Lung (tissue), 12 donors: Measurements from ENCODE around the gene RMI2. TPM values are rescaled to one million over a fixed set of nuclear protein-coding genes. Genes with fewer than 3 reads are reported as not detected.
A peak's percentile ranks its signal among the peaks of the same experiment; 100 is the strongest.
"Not testable (repeated sequence)": the region's sequence is repeated elsewhere in the genome, so short reads cannot be mapped to it uniquely, and the experiment has no call there.

Experiments used
- ATAC-seq: fragments of 200-7000 bp; cut with Tn5 transposase; one replicate; pipeline ENCODE4 v1.9.1; 2020; ENCODE audit warnings: moderate number of reproducible peaks; ENCODE audit not compliant: insufficient read depth, low FRiP score
- DNase-seq, 3 donors: peaks; one replicate each; pipeline ENCODE4 v3.0.0-alpha.2; 2013 to 2017
- H3K27ac ChIP-seq, 2 donors: one replicate each; pipeline ENCODE4 v1.5.1; 2013; ENCODE audit warnings: mild to moderate bottlenecking in 2 of 2, moderate library complexity in 2 of 2, control low read depth in 1 of 2, inconsistent platforms in 1 of 2, low read depth in 1 of 2, low read length in 1 of 2
- H3K27me3 ChIP-seq, 3 donors: one replicate each; pipeline ENCODE4 v1.5.1; 2013; ENCODE audit warnings: low read length in 2 of 3; ENCODE audit not compliant: control insufficient read depth in 3 of 3, insufficient read depth in 3 of 3
- H3K36me3 ChIP-seq, 4 donors: one replicate each; pipeline ENCODE4 v1.5.1; 2013; ENCODE audit warnings: low read length in 4 of 4, mild to moderate bottlenecking in 1 of 4, moderate library complexity in 1 of 4; ENCODE audit not compliant: control insufficient read depth in 4 of 4, insufficient read depth in 4 of 4
- H3K4me1 ChIP-seq, 5 donors: one replicate each; pipeline ENCODE4 v1.5.1; 2013; ENCODE audit warnings: low read length in 5 of 5, mild to moderate bottlenecking in 2 of 5, moderate library complexity in 1 of 5; ENCODE audit not compliant: control insufficient read depth in 5 of 5, insufficient read depth in 5 of 5
- H3K4me3 ChIP-seq: one replicate; pipeline ENCODE4 v1.5.1; 2013; ENCODE audit warnings: mild to moderate bottlenecking, control low read depth, moderate library complexity
- H3K9ac ChIP-seq, 2 donors: one replicate each; pipeline ENCODE4 v1.5.1; 2013; ENCODE audit warnings: low read length in 2 of 2, control low read depth in 1 of 2; ENCODE audit not compliant: insufficient read depth in 1 of 2
- H3K9me3 ChIP-seq, 4 donors: one replicate each; pipeline ENCODE4 v1.5.1; 2013; ENCODE audit warnings: low read length in 3 of 4, mild to moderate bottlenecking in 1 of 4, moderate library complexity in 1 of 4; ENCODE audit not compliant: control insufficient read depth in 4 of 4, insufficient read depth in 3 of 4
- CTCF ChIP-seq: IDR thresholded peaks from 2 replicates; pipeline ENCODE4 v1.5.1; 2012; ENCODE audit warnings: mild to moderate bottlenecking; ENCODE audit errors: control extremely low read depth, extremely low read depth
- WGBS, 2 donors: extraction: QIAGEN DNeasy Blood & Tissue Kit; methylation state at CpG; one replicate each; pipeline ENCODE4 v1.1.7; 2013; 5-methylcytosine and 5-hydroxymethylcytosine counted together
- polyA plus RNA-seq, 2 donors: library from polyadenylated mRNA; stranded (reverse); fragments of 200-250 nt; gene quantifications; one replicate each; pipeline ENCODE4 v1.2.1, GENCODE V29; 2013
- total RNA-seq, 2 donors: library from RNA; depleted of rRNA in 1 of 2; stranded (reverse); fragments of >200 nt in 1 of 2; gene quantifications; one replicate each; pipeline ENCODE4 v1.2.1, GENCODE V29; 2014 to 2021
- donor health status: control.
- donor health status: control.
- donor health status: Bipolar disorder and iron deficiency.
- donor health status: healthy.
- donor health status: DM: yes; HTN: yes; CAD: no.

RMI2 gene
- total and polyA plus RNA-seq, 4 donors: 2.5 to 7.2 (median 4.5) TPM

- Histone ChIP-seq H3K27me3 (no peaks in the 10 kb centered on the region), H3K27ac (peak overlapping the region in 1 of 2 donors; percentile 30), H3K4me3 (no peak overlapping the region), H3K9me3 (no peaks in the 10 kb centered on the region), H3K9ac (no peak overlapping the region), H3K36me3 (no peaks in the 10 kb centered on the region), H3K4me1 (peaks cover 3 to 22% (median 6%) of the 10 kb centered on the region in 5 donors)
- ATAC-seq: peak; percentile 29
- WGBS, 2 donors: 44 to 50% methylated on average over 10 of the region's 10 CpGs
- DNase-seq: peak in 2 of 3 donors; percentile 51 to 68
- TF ChIP-seq CTCF: no peak
Observed at GRCh38 chr16:11296706-11297491, 48.4 kb upstream of the RMI2 start.

- Histone ChIP-seq H3K4me1 (peaks cover 3 to 22% (median 6%) of the 10 kb centered on the region in 5 donors), H3K4me3 (no peak overlapping the region), H3K27me3 (no peaks in the 10 kb centered on the region), H3K36me3 (no peaks in the 10 kb centered on the region), H3K9me3 (no peaks in the 10 kb centered on the region), H3K27ac (peak overlapping the region in 1 of 2 donors; percentile 65), H3K9ac (no peak overlapping the region)
- WGBS, 2 donors: 10 to 19% methylated on average over 19 of the region's 19 CpGs
- no peak for TF ChIP-seq CTCF
- DNase-seq: peak; percentile 62 to 85 (median 72)
- ATAC-seq: peak; percentile 74
Observed at GRCh38 chr16:11297492-11298142, 47.6 kb upstream of the RMI2 start.

- peaks cover 3 to 22% (median 6%) of the 10 kb centered on the region in 5 donors for H3K4me1 ChIP-seq
- no peak for ATAC-seq
- H3K9me3 ChIP-seq: no peaks in the 10 kb centered on the region
- H3K27ac ChIP-seq: no peak overlapping the region
- H3K36me3 ChIP-seq: no peaks in the 10 kb centered on the region
- H3K9ac ChIP-seq: no peak overlapping the region
- H3K4me3 ChIP-seq: no peak overlapping the region
- no peak for DNase-seq
- H3K27me3 ChIP-seq: no peaks in the 10 kb centered on the region
- 76 to 86% methylated on average over 5 of the region's 5 CpGs for WGBS, 2 donors
- TF ChIP-seq CTCF: no peak
Observed at GRCh38 chr16:11298143-11298900, 46.9 kb upstream of the RMI2 start.

- not testable (repeated sequence) for H3K27me3 ChIP-seq, H3K36me3 ChIP-seq, ATAC-seq, DNase-seq, H3K9me3 ChIP-seq, H3K4me3 ChIP-seq, H3K27ac ChIP-seq, H3K9ac ChIP-seq
- peaks cover 3 to 22% (median 6%) of the 10 kb centered on the region in 5 donors for H3K4me1 ChIP-seq
- WGBS, 2 donors: 76 to 79% methylated on average over 13 of the region's 13 CpGs
Observed at GRCh38 chr16:11298950-11299547, 46.2 kb upstream of the RMI2 start.
